NCI-H146 treated with DMSO at 0.1 percent for 48 hours (cell line): ENCODE data around the gene COQ2.
"Not testable (repeated sequence)": the region's sequence is repeated elsewhere in the genome, so short reads cannot be mapped to it uniquely, and the experiment has no call there.

ENCODE experiments used
- DNase-seq: peaks from one replicate; lab custom pipeline; 2025; ENCODE audit not compliant: unreplicated experiment; lab: John Stamatoyannopoulos, UW

COQ2 gene

DNA sequence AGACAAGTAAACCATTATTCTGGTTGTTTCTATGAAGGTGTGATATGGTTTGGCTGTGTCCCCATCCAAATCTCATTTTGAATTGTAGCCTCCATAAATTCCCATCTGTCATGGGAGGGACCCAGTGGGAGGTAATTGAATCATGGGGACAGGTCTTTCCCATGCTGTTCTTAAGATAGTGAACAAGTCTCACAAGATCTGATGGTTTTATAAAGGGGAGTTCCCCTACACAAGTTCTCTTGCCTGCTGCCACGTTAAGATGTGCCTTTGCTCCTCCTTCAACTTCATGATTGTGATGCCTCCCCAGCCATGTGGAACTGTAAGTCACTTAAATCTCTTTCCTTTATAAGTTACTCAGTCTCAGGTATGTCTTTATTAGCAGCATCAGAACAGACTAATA lies 3.8 kb upstream of the COQ2 start:
- not testable (repeated sequence) for DNase-seq

DNA sequence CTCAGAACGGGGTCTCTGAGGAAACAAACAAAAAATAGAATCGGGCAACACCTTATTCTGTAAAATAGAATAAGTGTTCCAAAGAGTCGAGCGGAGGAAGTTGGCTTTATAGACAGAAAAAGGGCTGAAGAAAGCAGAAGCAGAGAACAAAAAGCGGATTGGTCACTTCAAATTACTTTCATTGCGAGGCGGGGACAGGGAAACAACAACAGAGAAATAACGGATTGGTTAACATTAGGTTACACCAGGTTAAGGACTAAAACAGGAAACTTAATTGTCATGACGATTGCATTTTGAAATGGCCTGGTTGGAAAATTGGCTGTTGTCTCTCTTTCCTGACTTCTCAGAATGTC lies 433 bp upstream of the COQ2 start:
- no peak for DNase-seq

DNA sequence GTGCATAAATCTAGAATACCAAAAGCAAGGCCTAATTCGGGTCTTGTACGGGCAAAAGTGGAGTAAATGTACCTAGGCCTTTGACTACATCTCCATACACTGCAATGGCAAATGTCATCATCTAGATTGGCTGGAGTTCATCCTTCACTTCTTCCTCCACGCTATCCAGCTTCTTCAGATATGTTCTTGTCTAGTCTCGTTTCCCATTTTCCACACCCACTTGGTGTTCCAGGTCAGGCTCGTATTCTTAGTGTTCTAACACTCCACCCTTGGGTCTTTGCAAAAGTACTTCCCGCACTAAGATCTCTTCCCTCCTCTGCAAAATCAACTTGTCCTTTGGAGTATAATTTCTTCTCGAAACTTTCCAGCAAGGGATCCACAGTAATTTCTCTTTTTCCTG lies 1.4 kb downstream of the COQ2 start:
- DNase-seq: no peak

DNA sequence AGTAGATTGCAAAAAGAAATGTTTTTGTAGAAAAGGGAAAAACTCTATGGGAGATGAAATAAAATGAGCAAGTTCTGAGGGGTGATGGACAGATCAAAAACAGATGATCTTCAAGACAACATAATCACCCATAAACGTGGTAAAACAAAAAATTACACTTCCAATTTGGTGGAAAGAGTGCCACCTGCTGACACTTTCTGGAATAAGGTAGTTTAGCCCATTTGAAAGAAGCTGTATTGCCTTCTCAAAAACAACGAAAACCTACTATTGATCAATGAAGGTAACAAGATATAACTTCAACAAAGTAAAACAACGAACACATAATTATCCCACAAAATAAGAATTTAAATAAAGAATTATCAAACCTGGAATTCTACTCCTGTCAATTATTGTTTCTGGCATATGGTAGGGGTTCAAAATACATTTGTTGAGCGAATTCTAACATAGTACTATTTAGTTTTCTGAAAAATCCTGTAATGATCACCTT lies 2.5 kb downstream of the COQ2 start:
- no peak for DNase-seq

DNA sequence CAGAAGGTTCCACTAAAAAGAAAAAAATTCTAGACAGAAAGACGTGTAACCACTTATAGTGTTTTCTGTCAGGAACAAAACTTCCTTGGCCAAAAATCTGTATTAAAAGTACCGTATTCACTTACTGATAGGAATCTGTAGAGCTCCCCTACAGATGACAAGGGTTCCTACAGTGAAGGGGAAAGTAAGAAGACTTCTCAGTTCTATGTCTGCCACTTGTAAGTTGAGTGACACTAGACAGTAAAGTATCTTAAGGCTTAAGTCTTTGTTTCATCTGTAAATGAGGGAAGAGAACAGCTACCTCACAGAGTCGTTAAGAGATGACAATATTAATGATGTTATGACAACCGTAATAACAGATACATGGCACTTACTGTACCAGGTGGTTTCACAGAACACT lies 3.3 kb downstream of the COQ2 start:
- DNase-seq: no peak

DNA sequence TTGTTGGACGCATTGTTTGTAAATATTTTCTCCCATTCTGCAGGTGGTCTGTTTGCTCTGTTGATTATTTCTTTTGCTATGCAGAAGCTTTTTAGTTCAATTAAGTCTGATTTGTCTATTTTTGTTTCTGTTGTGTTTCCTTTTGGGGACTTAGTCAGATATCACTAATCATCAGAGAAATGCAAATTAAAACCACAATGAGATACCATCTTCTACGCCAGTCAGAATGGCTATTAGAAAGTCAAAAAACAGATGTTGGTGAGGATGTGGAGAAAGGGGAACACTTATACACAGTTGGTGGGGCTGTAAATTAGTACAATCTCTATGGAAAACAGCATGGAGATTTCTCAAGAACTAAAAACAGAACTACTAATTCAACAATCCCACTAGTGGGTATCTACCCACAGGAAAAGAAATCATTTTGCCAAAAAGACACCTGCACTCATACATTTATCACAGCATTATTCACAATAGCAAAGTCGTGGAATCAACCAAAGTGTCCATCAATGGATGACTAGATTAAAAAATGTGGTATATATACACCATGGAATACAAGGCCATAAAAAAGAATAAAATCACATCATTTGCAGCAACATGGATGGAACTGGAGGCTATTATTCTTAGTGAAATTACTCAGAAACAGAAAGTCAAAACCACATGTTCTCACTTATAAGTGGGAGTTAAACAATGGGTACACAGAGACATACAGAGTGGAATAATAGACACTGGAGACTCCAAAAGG lies 8.1 kb downstream of the COQ2 start:
- no peak for DNase-seq

DNA sequence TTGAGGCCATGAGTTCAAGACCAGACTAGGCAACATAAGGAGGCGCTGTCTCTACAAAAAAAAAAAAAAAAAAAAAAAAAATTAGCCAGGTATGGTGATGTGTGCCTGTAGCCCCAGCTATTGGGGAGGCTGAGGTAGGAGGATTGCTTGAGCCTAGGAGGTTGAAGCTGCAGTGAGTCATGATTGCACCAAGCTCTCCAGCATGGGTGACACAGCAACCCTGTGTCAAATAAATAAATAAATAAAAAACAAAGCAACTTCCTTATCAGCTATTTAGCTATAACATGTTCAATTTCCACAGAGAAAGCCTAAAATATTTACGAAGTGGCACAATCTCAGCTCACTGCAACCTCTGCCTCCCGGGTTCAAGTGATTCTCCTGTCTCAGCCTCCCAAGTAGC lies 10.7 kb downstream of the COQ2 start:
- DNase-seq: not testable (repeated sequence)

DNA sequence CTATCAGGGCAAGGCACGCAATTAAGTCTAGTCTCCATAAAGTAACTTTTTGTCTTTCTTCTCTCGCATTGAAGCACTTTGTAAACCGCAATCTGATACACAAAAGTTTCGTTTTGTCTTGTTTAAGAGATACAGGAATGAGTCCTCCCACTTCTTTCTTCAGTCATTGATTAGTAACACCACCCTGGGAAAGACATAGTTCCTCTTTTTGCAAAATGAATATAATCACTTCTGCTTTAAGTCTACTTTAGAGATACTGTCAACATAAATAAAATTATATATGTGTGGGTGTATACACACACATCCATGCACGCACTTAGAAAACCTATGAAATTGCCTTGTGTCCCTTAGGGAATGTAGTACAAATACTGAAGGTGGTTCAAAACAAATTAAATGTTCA lies 11.7 kb downstream of the COQ2 start:
- DNase-seq: no peak

DNA sequence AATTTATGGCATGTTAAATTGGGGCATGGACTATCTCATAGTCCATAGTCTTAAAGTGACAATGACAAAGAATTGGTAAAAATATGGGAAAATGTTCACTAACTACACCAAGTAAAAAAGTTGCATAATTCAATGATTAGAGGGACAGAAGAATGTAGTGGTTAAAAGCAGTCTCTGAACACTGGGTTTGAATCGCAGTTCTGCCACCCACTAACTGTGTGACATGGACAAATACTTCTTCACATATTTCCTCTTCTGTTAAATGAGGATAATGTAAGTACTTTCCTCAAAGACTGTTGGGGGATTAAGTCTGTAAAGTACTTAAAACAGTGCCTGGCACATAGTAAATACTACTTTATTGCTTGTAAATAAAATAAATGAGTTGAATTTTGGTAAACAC lies 15.3 kb downstream of the COQ2 start:
- DNase-seq: no peak

DNA sequence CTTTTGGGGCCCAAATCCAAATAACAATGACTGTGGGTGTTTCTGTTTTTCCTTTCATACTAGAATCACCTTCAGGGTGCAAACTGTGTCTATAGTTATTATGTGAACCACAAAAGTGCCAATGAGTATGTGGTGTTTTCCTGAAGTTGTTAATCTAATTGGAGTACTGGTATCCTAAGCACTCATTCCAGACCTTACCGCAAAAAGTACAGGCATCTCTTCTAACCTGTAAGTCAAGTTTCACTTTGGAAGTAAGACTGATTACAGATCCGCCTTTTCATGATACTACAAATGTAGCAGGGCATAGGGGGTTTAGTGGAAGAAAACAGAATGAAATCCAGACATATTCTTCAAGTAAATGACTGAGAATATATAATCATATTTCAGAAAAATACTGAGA lies 16.1 kb downstream of the COQ2 start:
- DNase-seq: no peak

DNA sequence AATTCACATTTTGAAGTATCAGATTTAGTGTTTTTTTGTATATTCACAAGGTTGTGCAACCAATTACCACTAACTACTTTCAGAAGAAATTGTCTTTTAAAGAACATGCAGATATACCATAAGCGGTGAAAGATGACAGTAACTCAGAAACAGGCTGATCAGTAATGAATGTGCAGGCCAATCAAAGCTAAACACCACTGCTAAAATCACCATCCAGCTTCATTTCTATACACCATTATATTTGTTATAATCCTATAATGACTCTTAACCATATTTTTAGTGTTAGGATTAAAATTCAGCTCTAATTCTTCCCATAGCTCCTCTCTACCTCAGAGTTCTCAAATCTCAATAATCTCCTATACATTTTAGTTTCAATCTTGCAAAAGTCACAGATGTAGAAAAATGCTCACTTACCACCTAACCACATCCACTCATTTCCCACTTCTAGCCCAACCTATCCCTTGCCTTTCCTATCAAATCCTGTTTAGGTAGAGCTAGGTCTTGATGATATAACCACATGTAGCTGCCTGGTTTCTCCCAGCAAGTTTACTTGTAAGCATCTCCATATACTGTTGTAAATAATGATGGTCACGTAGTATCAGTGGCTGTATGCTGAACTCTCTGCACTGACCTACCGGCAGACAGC lies 16.6 kb downstream of the COQ2 start:
- DNase-seq: no peak

DNA sequence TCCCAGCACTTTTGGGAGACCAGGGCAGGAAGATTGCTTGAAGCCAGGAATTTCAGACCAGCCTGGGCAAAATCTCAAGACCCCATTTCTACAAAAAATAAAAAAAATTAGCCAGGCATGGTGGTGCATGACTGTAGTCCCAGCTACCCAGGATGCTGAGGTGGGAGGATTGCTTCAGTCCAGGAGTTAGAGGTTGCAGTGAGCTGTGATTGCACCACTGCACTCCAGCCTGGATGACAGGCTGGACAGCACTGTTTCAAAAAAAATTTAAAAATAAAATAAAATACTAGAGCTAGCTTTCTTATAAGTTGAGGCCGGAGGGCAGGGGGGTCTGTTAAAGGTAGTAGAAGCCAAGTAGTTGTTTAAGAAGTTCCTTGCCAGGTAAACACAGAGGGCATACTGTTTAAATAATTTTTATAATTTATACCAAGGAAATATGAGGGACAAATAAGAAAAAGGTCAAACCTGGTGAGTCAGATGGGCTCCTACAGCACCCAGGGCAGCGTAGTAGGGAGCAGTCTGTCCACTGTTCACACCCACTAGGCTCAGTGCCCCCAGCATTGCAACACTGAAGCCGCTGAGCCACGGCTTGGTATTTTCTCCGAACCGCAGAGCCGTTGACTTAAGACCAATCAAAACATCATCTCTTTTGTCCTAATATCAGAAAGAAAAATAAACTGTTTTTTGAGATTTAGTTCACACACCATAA lies 17.3 kb downstream of the COQ2 start:
- no peak for DNase-seq

DNA sequence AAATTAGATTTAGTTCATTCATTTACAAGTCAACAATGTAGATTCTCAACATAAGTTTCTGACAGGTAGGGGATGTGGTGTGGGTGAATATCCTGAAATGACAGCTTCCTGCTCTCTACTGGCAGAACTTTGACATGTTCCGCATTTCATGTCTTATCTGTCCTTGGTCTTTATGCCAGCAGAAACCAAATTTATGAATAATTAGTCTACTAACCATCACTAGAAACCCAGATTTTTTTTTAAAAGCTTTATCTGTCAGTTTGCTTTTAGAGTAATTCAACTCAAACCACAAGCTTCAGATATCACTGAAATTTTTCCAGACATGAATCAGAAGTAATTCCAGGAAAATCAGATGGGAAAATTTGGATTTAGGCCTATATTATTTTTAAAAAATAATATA lies 17.9 kb downstream of the COQ2 start:
- DNase-seq: no peak

DNA sequence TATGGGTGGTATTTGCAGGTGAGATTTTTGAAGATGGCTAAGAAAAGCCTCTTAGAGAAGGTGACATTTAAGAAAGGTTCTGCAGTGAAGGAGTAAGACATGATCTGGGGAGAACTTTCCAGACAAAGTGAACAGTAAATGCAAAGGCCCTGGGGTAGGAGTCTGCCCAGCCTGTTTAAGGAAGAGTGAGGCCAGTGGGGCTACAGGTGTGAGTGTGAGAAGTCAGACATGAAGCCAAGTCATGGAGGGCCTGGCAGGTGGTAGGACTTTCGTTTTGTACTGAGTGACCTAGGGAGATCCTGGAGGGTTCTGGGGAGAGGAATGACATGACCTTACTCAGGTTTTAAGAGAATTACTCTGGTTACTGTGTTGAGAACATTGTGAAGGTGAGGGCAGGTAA lies 21.5 kb downstream of the COQ2 start:
- DNase-seq: no peak

DNA sequence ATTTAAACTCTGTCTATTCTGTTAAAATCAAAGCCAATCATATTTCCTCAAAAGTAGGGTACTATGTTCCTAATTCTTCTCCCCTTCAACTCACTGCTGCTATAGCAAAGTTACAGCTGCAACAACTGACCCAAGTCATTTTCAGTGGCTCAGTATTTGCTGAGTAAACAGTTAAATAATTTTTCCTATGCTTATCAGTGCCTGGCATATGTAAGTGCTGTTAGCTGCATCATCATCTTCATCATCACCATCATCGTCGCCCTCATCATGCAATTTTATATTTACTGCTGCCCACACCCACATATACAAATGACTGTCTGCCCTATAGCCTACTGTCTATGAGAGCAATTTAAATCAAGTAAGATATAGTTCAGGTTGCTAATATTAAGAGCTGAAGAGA lies 21.9 kb downstream of the COQ2 start:
- no peak for DNase-seq

DNA sequence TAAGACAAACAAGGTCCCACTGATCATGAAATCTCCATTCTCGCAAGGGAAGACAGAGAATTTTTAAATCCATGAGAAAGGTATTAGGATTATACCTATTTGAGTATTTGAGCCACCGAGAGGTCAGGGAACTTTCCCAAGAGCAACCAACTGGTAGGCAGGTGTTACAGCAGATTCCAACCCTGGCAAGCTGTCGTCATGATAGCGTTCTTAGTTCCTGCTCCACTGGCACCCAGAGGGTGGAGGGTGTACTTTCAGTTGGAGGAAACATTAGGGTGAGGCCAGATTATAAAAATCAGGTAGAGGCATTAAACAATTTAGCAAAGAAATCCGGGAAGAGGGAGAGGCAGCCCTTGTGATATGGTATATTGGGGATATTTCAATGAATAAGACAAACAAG lies 23.3 kb downstream of the COQ2 start:
- no peak for DNase-seq

DNA sequence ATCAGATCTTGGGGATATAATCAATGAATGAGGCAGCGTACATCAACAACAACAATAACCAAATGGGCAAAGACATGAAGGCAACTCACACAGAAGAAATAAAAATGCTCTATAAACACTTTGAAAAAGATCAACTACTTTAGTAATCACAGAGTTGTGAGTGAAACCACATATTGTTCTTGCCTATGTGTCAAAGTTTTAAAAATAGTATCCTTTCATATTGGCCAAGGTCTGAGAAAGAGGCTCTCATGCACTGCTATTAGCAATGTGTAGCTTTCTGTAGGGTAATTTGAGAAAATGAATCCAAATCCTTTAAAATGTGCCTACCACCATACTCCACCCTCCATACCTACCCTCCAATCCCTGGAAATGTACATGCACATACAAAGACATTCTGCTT lies 25.0 kb downstream of the COQ2 start:
- DNase-seq: no peak

DNA sequence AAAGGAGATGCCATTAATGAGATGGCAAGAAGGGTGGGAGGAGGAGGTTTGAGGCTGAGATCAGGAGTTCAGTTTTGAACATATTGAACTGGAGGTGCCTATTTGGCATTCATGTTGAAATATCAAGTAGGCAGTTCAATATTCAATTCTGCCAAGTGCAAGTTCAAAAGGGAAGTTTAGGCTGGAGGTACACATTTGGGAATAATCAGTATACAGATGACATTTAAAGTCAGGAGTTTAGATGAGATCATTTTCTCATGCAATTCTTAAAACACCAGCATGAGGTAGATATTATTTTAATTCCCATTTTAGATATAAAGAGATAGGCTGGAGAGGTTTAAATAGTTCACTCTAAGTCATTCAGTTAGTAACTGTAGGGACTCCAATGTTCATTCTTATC lies 26.1 kb downstream of the COQ2 start:
- DNase-seq: no peak

DNA sequence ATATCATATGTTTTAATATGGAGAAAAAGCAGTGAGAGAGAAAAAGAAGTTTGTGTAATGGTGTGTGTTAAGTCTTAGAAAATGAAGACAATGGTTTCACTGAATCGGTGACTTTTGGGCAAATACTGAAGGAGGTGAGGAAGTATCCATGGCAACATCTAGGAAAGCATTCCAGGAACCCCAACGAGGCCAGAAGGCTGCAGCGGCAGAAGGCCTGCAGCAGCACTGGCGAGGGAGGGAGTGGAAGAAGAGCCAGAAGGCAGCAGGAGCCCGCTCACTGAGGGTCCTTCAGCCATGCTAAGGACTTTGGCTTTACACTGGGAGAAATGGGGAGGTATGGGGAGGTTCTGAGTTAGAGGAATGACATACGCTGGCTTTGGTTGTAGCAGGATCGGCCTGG lies 26.8 kb downstream of the COQ2 start:
- no peak for DNase-seq

DNA sequence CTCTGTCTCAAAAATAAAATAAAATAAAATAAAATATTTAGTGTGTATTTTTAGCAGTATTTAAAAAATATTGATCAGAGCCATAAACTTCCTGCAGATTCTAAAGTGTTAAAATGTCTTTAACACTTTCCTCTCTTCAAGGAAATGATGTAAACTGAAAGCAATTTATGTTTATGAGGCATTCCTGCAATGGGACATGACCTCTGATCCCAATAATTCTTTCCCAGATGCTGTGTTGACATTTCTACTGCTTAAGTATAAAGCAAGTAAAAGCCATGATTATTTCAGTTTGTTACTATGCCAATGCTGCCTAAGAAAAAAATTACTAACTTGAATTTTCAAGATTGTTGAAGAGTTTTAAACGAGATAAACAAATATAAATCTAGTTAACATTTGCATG lies 29.0 kb downstream of the COQ2 start:
- DNase-seq: no peak

DNA sequence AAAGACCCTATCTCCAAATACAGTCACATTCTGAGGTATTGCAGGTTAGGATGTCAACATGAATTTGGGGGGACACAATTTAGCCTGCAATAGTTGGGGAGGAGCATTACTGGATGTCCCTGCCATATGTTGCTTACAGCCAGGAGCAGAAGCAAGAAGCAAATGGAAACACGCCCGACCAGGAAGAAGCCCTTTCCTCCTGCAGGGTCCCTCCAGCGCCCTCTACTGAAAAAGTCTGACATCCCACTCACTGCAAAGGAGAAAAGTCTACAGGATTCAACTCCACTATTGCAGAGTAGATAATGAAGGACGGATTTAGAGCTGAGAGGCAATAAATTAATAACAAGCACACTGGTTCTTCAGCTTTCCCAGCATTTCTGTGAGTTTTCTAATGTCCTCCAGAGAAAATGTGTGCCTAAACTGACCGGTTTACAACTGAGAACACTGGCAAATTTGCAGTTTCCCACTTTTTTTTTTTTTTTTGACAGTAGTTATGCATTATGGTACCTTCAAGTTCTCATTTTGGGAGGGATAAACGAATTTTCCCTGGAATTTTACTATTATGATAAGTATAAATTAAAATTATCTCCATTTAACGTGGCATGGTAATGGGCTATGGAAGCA lies 31.7 kb downstream of the COQ2 start:
- DNase-seq: peak; percentile 15

DNA sequence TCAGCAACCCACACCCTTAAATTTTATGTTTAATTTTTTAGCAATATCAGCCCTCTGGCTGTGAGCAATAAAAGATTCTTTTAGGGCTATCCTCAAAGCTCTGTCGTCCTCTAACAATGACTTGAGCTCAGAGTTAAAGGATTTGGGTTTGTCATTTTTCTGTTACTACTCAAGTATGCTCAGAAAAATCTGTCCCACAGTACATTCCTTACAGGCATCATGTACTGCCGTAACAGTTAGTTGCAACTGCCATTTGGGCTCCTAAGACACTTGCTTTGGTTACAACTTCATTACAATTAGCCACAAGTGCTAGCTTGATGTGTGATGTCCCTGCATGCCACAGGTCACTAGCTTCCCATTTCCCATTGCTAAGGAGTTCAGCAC lies 33.2 kb downstream of the COQ2 start:
- no peak for DNase-seq
